SJSA1 (cell line): Measurements from ENCODE around the gene EME2. TPM values are rescaled to one million over a fixed set of nuclear protein-coding genes. Genes with fewer than 3 reads are reported as not detected.

Experiments
- DNase-seq, 2 experiments: peaks; one replicate each; pipeline ENCODE4 v3.0.0-alpha.2; 2015 to 2020; ENCODE audit warnings: low spot score in 2 of 2, low read depth in 1 of 2
- H3K27ac ChIP-seq: fragments of 250-450 bp; sonication (Bioruptor Pico); 2 replicates; pipeline ENCODE4 v1.5.1; 2020; ENCODE audit warnings: mild to moderate bottlenecking, moderate library complexity
- H3K27me3 ChIP-seq: fragments of 250-450 bp; sonication (Bioruptor Pico); replicated peaks from 2 replicates; pipeline ENCODE4 v1.5.1; 2020; ENCODE audit warnings: mild to moderate bottlenecking, moderate library complexity
- H3K36me3 ChIP-seq: fragments of 250-450 bp; sonication (Bioruptor Pico); 2 replicates; pipeline ENCODE4 v1.5.1; 2020; ENCODE audit warnings: mild to moderate bottlenecking
- H3K4me1 ChIP-seq: fragments of 250-450 bp; sonication (Bioruptor Pico); replicated peaks from 2 replicates; pipeline ENCODE4 v1.6.1; 2021; ENCODE audit warnings: mild to moderate bottlenecking
- H3K4me3 ChIP-seq: fragments of 250-450 bp; sonication (Bioruptor Pico); 2 replicates; pipeline ENCODE4 v1.5.1; 2020; ENCODE audit warnings: mild to moderate bottlenecking
- H3K9me3 ChIP-seq: fragments of 250-450 bp; sonication (Bioruptor Pico); replicated peaks from 2 replicates; pipeline ENCODE4 v1.5.1; 2020; ENCODE audit warnings: mild to moderate bottlenecking
- total RNA-seq: library from RNA; depleted of rRNA; stranded (reverse); fragments of >200 nt; shearing (Covaris generic); gene quantifications from 2 replicates; pipeline ENCODE4 v1.2.3, GENCODE V29; 2014

The EME2 gene
- total RNA-seq, 1 experiment from 2014 or later = 7.7 TPM

- no peaks in the 10 kb centered on the region for H3K9me3 ChIP-seq
- no peaks in the 10 kb centered on the region for H3K4me1 ChIP-seq
- peak in 1 of 2 experiments; percentile 61 for DNase-seq
Observed at GRCh38 chr16:1812732-1813163, 40.1 kb downstream of the EME2 start.

GRCh38 chr16:1815461-1815860, 42.9 kb downstream of the EME2 start:
- Histone ChIP-seq H3K4me3 (no peak overlapping the region), H3K27ac (no peak overlapping the region), H3K36me3 (peaks cover 5% of the 10 kb centered on the region), H3K4me1 (no peaks in the 10 kb centered on the region), H3K9me3 (no peaks in the 10 kb centered on the region), H3K27me3 (no peaks in the 10 kb centered on the region)
- no peak for DNase-seq

More at GRCh38 chr16:1812732-1813163, 40.1 kb downstream of the EME2 start:
- Histone ChIP-seq H3K36me3 (peaks cover 23% of the 10 kb centered on the region), H3K27me3 (no peaks in the 10 kb centered on the region), H3K27ac (no peak overlapping the region), H3K4me3 (no peak overlapping the region)

DNA sequence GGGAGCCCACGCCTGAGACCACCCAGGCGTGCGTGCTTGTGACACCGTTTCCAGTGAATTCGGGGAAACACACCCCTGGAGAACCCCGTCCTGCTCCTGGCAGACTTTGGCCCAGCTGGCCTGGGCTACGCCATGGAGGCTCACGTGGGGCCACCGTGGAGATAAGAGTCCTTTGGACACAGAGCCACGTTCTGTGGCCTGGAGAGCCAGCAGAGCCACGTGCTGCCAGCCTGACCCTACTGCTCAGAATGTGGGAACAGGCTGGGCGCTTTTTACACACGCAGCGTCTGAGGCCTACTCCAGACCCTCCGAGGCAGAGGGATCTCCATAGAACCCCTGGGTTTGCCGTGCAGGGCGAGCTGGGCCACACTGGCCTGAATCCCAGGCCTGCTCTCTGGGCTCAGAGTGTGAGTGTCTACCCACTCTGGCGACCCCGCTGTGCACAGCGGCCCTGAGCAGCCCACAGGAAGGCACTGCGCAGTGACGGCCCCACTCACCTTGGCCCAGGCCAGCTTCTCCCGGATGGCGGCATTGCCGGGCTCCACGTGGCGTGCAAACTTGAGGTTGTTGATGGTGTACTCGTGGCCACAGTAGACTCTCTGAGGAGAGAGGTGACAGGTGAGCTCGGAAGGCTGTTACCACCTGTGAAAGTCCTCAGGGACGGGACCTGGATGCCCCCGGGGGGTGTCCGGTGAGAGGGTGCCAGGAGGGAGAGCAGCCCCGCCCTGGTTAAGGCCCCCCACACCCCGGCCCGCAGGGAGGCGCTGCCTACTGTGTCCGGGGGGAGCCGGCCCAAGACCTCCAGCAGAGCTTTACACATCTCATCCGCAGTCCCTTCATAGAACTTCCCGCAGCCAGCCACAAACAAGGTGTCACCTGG, 44.0 kb downstream of the EME2 start:
- Histone ChIP-seq H3K9me3 (no peaks in the 10 kb centered on the region), H3K27ac (no peak overlapping the region), H3K36me3 (peaks cover 5% of the 10 kb centered on the region), H3K4me3 (no peak overlapping the region), H3K27me3 (no peaks in the 10 kb centered on the region), H3K4me1 (no peaks in the 10 kb centered on the region)
- no peak for DNase-seq

DNA sequence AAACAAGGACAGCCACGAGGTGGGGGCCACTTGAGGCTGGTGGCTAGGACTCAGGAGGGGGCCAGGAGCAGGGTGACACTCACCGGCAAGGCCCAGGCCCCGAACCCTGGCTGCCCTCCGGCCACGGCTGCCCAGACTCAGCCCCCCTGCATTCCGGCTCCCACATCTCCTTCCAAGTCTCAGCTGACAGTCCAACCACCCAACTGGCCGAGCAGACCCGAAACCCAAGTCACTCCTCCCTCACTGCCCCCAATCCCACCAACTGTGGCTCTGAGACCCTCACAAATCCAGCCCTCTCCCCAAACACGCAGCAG, 44.6 kb downstream of the EME2 start:
- no peaks in the 10 kb centered on the region for H3K27me3 ChIP-seq
- no peak for DNase-seq
- no peak overlapping the region for H3K27ac ChIP-seq
- no peaks in the 10 kb centered on the region for H3K9me3 ChIP-seq
- no peak overlapping the region for H3K4me3 ChIP-seq
- H3K4me1 ChIP-seq = no peaks in the 10 kb centered on the region
- peaks cover 5% of the 10 kb centered on the region for H3K36me3 ChIP-seq

GRCh38 chr16:1817716-1818115, 45.1 kb downstream of the EME2 start:
- Histone ChIP-seq H3K36me3 (peaks cover 5% of the 10 kb centered on the region), H3K4me3 (no peak overlapping the region), H3K27me3 (no peaks in the 10 kb centered on the region), H3K4me1 (no peaks in the 10 kb centered on the region), H3K27ac (no peak overlapping the region), H3K9me3 (no peaks in the 10 kb centered on the region)
- no peak for DNase-seq

DNA sequence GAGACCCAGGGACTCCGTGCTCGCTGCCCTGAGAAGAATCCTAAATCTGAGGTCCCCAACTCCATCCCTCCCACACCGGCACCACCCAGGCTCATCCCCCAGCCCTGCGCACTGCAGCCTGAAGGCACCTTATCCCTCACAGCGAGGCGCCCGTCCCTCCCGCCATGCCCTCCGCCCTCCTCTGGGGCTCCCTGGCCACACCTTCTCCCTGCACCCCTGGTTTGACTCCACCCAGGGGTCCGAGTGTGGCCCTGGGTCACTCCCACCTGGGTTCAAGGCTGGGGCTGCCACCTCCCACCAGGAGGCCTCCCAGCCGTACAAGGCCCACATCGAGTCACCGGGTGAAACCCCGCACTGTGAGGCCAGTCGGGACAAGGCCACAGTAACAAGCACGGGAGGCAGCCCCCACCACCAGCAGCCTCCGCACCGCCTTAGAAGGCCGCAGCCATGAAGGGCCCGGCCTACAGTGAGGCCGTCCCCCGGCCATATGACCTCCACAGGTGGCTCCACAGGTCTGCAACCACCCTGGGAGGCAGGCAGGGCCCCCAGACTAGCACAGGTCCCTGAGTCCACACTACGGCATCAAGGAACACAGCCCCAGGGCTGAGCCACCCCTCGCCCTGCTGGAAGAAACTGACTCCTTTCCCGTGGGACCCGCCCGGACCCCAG, 45.7 kb downstream of the EME2 start:
- Histone ChIP-seq H3K36me3 (peaks cover 5% of the 10 kb centered on the region), H3K4me3 (no peak overlapping the region)
- no peak for DNase-seq

GRCh38 chr16:1818873-1819525, 46.4 kb downstream of the EME2 start:
- Histone ChIP-seq H3K4me1 (no peaks in the 10 kb centered on the region), H3K27me3 (no peaks in the 10 kb centered on the region), H3K4me3 (no peak overlapping the region), H3K36me3 (peaks cover 5% of the 10 kb centered on the region), H3K9me3 (no peaks in the 10 kb centered on the region), H3K27ac (no peak overlapping the region)
- no peak for DNase-seq

More for the DNA sequence above, 45.7 kb downstream of the EME2 start:
- H3K4me1 ChIP-seq = no peaks in the 10 kb centered on the region
- no peaks in the 10 kb centered on the region for H3K27me3 ChIP-seq
- no peak overlapping the region for H3K27ac ChIP-seq
- H3K9me3 ChIP-seq = no peaks in the 10 kb centered on the region

GRCh38 chr16:1819611-1820010, 47.0 kb downstream of the EME2 start:
- no peaks in the 10 kb centered on the region for H3K27me3 ChIP-seq
- H3K27ac ChIP-seq = no peak overlapping the region
- H3K4me3 ChIP-seq = no peak overlapping the region
- DNase-seq = no peak
- H3K9me3 ChIP-seq = no peaks in the 10 kb centered on the region
- peaks cover 5% of the 10 kb centered on the region for H3K36me3 ChIP-seq
- no peaks in the 10 kb centered on the region for H3K4me1 ChIP-seq

- Histone ChIP-seq H3K9me3 (no peaks in the 10 kb centered on the region), H3K27me3 (no peaks in the 10 kb centered on the region), H3K27ac (no peak overlapping the region), H3K4me1 (no peaks in the 10 kb centered on the region; the same call in 1 of the 2 replicates), H3K4me3 (no peak overlapping the region), H3K36me3 (peaks cover 5% of the 10 kb centered on the region)
- no peak for DNase-seq
Observed at GRCh38 chr16:1820096-1820945, 47.7 kb downstream of the EME2 start.

GRCh38 chr16:1820946-1821290, 48.3 kb downstream of the EME2 start:
- Histone ChIP-seq H3K36me3 (peaks cover 5% of the 10 kb centered on the region), H3K9me3 (no peaks in the 10 kb centered on the region), H3K27me3 (no peaks in the 10 kb centered on the region), H3K27ac (no peak overlapping the region), H3K4me3 (no peak overlapping the region), H3K4me1 (peaks cover 5% of the 10 kb centered on the region)
- no peak for DNase-seq

DNA sequence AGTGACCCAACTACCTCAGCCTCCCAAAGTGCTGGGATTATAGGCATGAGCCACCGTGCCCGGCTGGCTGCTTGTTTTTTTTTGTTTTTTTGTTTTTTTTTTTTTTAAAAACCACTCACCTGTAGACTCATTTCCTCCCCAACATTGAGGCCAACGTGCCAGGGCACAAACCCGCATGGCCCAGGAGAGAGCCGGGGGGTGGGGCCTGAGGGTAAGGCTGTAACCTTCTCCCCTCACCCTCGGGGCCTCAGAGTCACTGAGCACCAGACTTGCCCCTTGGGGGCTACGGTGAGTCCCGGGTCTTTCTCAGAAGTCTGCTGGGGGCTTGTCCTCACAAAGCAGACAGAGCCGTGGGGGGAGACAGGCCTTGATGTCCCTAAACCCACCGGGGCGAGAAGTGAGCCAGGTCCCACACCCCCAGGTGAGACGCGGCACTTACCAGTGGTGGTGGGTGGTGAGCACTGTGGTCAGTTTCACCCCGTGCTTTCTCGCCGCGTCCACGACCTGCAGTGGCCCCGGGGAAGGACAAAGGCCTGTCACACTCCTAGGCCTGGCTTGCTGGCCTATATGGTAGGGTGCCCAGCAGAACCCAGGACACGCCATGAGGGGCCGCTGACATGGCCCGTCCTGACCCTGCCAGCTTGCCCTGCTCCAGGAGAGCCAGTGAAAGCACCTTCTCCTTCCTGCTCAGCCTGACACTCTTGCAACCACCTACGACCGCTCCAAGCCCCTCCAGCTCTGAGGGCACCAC, 49.4 kb downstream of the EME2 start:
- Histone ChIP-seq H3K4me1 (peaks cover 10% of the 10 kb centered on the region), H3K36me3 (no peaks in the 10 kb centered on the region; the same call in 1 of the 2 replicates), H3K27ac (no peak overlapping the region), H3K4me3 (no peak overlapping the region), H3K27me3 (no peaks in the 10 kb centered on the region), H3K9me3 (no peaks in the 10 kb centered on the region)
- DNase-seq = no peak

GRCh38 chr16:1822801-1823200, 50.2 kb downstream of the EME2 start:
- DNase-seq = no peak
- H3K4me3 ChIP-seq = no peak overlapping the region
- H3K27me3 ChIP-seq = no peaks in the 10 kb centered on the region
- no peak overlapping the region for H3K27ac ChIP-seq
- no peaks in the 10 kb centered on the region; the same call in 1 of the 2 replicates for H3K36me3 ChIP-seq
- peaks cover 17% of the 10 kb centered on the region for H3K4me1 ChIP-seq
- no peaks in the 10 kb centered on the region for H3K9me3 ChIP-seq

DNA sequence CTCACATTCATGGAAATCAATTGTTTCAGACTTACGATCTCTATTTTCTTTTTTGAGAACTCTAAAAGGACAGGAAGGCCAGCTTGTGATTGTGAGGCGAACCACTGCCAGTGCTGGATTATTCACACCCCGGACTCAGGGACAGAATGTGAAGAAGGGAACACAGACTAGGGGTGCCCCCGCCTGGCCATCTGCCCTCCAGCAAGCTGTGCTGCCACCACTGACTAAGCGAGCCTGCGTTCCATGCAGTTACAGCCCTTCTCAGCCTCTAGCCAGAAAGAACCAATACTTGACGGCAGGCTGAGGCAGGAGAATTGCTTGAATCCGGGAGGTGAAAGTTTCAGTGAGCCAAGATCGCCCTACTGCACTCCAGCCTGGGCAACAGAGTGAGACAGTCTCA, 51.2 kb downstream of the EME2 start:
- H3K4me3 ChIP-seq = no peak overlapping the region
- no peaks in the 10 kb centered on the region for H3K27me3 ChIP-seq
- no peaks in the 10 kb centered on the region for H3K9me3 ChIP-seq
- H3K27ac ChIP-seq = no peak overlapping the region
- DNase-seq = peak; percentile 20 to 70
- peaks cover 3% of the 10 kb centered on the region for H3K36me3 ChIP-seq
- H3K4me1 ChIP-seq = peaks cover 24% of the 10 kb centered on the region
